DOHH2 (cell line): ENCODE measurements around the gene SLC25A43.
"Not testable (repeated sequence)": the region's sequence is repeated elsewhere in the genome, so short reads cannot be mapped to it uniquely, and the experiment has no call there.

ENCODE experiments used
- CTCF ChIP-seq: fragments of 200-600 bp; sonication (generic); IDR thresholded peaks from one replicate; pipeline ENCODE4 v1.5.1; 2014; ENCODE audit warnings: antibody characterized with exemption, mild to moderate bottlenecking, low read depth, low read length; ENCODE audit not compliant: poor library complexity, severe bottlenecking
- EZH2phosphoT487 ChIP-seq: fragments of 200-600 bp; sonication (generic); IDR thresholded peaks from 2 replicates; pipeline ENCODE4 v1.6.1; 2017; ENCODE audit warnings: borderline replicate concordance, mild to moderate bottlenecking, antibody characterized with exemption, low read length, moderate library complexity, mixed read lengths

GRCh38 chrX:119362074-119362473 lies 37.1 kb upstream of the SLC25A43 start:
- TF ChIP-seq CTCF, EZH2phosphoT487: not testable (repeated sequence)
